Epithelial cell of prostate (primary cell): ENCODE results near the gene LOXHD1.

Experiments used
- DNase-seq: peaks from one replicate; pipeline ENCODE4 v3.0.0-alpha.2; 2011; ENCODE audit warnings: low read depth, low spot score
- H3K27ac ChIP-seq: fragments of 450-650 bp; 2 replicates; pipeline ENCODE4 v1.5.1; 2017; ENCODE audit warnings: mild to moderate bottlenecking

Gene LOXHD1

GRCh38 chr18:46581648-46582047, 75.4 kb downstream of the LOXHD1 start:
- H3K27ac ChIP-seq, result no peak overlapping the region
- no peak for DNase-seq

DNA sequence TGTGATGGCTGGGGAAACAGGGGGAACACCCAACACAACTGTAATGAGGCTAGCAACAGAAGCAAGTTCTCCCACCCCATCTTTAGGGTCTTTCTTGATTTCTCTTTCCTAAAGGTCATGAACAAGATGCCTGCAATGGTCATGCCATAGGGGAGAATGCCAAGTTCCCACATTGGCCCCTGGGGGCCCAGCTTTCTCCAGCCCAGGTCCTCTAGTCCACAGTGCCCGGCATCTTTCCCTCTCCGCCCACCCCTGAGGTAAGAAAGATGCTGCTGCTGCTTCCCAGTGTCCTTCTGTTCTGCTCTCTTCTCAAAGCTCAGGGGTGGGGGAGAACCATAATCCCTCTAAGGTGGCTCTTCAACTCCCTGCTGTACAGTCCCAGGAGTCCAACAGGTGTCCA, 78.0 kb downstream of the LOXHD1 start:
- DNase-seq, result no peak
- no peak overlapping the region for H3K27ac ChIP-seq

DNA sequence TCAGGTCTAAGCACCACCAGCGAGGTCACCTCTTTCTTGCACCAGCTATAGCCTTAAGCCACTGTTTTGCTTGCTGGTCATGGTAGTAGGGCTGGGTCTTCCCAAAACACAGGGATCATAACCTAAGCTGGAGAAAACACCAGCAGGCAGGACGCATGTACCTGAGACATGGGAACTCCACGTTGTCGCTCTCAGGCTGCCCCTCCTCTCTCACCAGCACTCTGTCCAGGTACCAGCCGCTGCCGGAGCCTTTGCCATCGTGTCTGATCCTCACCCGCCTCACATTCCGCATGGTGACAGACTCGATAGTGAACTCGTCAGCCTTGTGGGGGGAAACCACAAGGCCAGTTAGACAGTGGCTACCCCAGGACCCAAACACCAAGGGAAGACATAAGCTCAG, 79.5 kb downstream of the LOXHD1 start:
- H3K27ac ChIP-seq, result no peak overlapping the region
- DNase-seq, result no peak

DNA sequence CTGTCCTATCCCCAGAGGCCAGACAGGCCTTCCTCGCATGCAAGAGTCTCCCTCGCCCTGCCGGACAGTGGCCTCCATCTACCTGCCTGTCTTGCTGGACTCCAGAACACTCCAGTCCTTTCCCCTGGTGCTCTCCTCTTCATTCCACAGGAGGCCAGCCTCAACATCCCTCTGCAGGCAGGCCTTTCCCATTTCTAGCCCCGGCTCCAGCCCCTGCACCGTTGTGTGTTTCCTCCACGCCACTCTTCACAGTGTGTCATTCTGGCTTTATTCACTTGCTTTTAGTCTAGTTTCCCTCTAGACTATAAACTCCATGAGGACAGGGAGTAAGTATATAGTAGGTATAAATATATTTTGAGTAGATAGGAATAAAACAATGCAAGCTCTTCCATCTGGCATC, 81.2 kb downstream of the LOXHD1 start:
- DNase-seq, result no peak

GRCh38 chr18:46574743-46575115, 82.3 kb downstream of the LOXHD1 start:
- H3K27ac ChIP-seq, result no peak overlapping the region
- no peak for DNase-seq

More for the DNA sequence above, 81.2 kb downstream of the LOXHD1 start:
- no peak overlapping the region for H3K27ac ChIP-seq

- no peak overlapping the region for H3K27ac ChIP-seq
- DNase-seq, result no peak
Measured at GRCh38 chr18:46574000-46574742, 82.8 kb downstream of the LOXHD1 start.

GRCh38 chr18:46573156-46573555, 83.9 kb downstream of the LOXHD1 start:
- no peak for DNase-seq
- H3K27ac ChIP-seq, result no peak overlapping the region

DNA sequence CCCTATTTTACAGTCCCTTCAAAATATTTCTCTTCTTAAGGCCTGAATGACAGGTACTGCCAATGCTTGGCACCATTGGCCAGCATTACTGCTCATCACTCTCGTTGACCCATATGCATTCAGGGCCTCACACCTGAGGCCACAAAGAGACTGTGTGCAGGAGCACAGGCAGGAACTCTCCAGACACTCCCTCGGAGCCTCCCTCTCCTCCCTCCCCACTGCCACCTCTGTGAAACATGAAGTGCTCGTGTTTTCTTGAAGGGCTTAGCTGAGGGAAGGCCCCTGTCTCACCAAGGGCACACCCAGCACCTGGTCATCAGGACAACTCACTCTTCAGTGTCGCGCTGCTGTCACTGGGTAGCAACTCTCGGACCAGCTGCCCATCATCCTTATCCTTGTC, 85.3 kb downstream of the LOXHD1 start:
- no peak overlapping the region for H3K27ac ChIP-seq
- no peak for DNase-seq

GRCh38 chr18:46570666-46571065, 86.4 kb downstream of the LOXHD1 start:
- no peak overlapping the region for H3K27ac ChIP-seq
- DNase-seq, result no peak

DNA sequence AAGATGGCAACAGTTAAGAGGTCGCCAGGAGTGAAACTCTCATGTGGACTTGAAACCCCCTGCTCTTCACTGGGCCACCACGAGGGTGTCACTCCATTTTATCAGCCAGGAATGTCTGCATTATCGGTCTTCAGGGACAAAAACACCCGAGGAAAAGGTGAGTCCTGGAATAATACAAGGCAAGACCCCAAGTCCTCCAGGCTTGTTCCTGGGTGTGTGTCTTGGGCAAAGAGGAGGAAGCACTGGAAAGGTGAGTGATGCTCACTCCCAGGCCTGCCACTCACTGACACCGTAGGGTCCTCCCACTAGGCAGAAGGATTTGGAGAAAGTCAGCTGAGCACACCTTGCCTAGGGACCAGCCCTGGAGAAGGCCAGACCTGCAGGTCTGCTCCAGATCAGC, 86.9 kb downstream of the LOXHD1 start:
- no peak overlapping the region for H3K27ac ChIP-seq
- DNase-seq, result no peak

GRCh38 chr18:46569211-46569610, 87.8 kb downstream of the LOXHD1 start:
- DNase-seq, result no peak
- no peak overlapping the region for H3K27ac ChIP-seq

GRCh38 chr18:46567196-46567595, 89.8 kb downstream of the LOXHD1 start:
- H3K27ac ChIP-seq, result no peak overlapping the region
- no peak for DNase-seq

DNA sequence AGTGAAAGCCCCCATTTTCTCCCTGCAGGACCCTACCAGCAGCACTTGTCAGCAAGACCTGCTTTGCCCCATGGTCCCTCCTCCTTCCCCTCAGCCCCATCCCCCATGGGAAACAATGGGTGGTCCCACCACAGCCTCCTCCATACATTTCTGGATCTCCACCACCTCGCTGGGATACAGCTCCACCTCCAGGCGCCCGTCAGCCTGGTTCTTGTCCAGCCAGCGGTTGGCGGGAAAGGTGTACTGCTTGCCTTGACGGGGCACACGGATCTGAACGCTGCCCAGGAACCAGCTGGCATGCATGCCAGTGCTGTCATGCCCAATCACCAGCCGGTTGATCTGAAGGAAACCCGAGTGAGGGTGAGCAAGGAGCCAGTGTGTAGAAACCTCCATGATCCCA, 90.9 kb downstream of the LOXHD1 start:
- no peak for DNase-seq
- H3K27ac ChIP-seq, result no peak overlapping the region

DNA sequence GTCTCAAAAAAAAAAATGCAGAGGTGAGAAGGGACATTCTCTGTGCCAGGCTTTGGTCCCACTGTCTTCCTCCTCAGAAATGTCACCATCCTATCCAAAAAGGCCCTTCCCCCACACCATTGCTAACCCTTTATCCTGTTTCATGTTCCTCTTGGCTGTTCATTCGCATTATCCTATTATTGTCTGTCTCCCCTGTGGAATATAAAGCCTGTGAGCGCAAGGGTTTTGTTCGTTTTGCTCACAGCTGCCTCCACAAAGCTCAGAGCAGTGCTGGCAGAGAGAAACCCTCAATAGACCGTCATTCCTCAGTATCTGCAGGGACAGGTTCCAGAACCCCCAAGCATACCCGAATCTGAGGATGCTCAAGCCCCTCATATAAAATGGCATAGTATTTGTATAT, 91.8 kb downstream of the LOXHD1 start:
- no peak overlapping the region for H3K27ac ChIP-seq
- no peak for DNase-seq

GRCh38 chr18:46563317-46563716, 93.7 kb downstream of the LOXHD1 start:
- no peak overlapping the region for H3K27ac ChIP-seq
- no peak for DNase-seq

- no peak overlapping the region for H3K27ac ChIP-seq
Measured at GRCh38 chr18:46562674-46563192, 94.3 kb downstream of the LOXHD1 start.

DNA sequence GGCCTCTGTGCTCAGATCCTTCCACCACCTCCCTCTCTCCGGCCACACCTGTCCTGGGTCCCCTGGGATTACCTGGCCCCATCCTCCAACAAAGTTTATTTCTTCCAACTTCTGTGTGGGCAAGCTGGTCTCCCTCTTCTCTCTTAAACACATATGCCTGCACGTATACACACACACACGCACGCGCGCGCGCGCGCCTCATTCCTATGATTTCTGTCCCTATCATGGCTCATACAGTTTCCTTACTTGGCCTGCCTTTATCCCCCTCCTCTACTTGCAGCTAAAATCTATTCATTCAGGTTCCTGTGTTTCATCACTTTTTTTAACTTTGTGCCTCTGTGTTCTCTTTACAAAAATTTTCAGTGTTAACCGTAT, 96.4 kb downstream of the LOXHD1 start:
- H3K27ac ChIP-seq, result no peak overlapping the region
- DNase-seq, result no peak

More at GRCh38 chr18:46562674-46563192, 94.3 kb downstream of the LOXHD1 start:
- DNase-seq, result no peak

DNA sequence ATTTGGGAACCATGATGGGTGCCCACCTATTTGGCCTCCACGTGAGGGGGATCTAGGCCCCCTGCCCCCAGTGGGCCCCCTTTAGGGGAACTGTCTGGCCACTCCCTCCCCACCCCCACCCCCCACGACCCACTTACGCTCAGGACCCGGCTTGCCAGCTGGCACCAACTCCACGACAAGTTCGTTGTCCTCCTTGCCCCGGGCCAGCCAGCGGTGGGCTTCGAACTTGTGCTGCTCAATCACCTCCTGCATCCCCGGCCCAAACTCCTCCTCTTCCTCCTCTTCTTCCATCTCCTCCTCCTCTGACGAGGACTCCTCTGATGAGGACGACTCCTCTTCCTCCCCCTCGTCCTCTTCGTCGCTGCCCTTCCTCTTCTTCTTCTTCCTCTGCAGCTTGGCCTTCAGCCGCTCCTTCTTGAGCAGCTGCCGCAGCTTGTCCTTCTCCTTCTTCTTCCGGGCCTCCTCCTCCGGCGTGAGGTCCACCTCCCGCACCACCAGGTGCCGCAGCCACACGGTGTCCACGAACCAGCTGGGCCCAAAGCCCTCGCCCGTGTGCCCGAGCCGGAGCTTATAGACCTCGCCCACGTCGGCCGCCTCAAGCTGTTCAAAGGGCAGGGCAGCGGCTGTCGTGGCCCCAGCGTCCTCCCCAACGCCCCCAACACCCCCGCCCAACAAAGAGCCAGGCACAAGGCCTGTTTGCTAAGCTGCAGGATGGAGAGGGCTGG, 96.9 kb downstream of the LOXHD1 start:
- no peak overlapping the region for H3K27ac ChIP-seq
- DNase-seq, result no peak

- DNase-seq, result no peak
- H3K27ac ChIP-seq, result no peak overlapping the region
Measured at GRCh38 chr18:46559296-46559695, 97.7 kb downstream of the LOXHD1 start.

GRCh38 chr18:46556590-46557206, 100.3 kb downstream of the LOXHD1 start:
- H3K27ac ChIP-seq, result no peak overlapping the region
- no peak for DNase-seq

DNA sequence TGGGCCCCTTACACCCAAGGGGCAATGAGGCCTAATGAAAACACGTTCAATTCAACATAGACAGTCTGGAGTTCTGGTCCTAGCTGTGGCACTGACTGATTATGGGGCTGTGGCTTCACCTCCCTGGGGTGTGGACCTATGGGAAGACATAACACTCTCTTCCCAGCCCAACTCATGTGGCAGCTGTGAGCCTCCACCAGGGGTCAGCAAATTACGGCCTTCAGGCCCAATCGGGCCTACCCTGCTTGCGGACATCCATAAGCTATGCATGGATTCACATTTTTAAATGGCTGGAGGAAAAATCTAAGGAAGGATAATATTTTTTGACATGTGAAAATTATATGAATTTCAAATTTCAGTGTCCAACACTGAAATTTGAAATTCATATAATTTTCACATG, 101.3 kb downstream of the LOXHD1 start:
- no peak overlapping the region for H3K27ac ChIP-seq
- no peak for DNase-seq
